GM12872 (cell line): ENCODE measurements around the gene GART.

Experiments used
- CTCF ChIP-seq: IDR thresholded peaks from 3 replicates; pipeline ENCODE4 v1.5.1; 2011; ENCODE audit warnings: low read depth, mild to moderate bottlenecking, low read length, moderate library complexity; ENCODE audit not compliant: insufficient read depth

Gene GART

DNA sequence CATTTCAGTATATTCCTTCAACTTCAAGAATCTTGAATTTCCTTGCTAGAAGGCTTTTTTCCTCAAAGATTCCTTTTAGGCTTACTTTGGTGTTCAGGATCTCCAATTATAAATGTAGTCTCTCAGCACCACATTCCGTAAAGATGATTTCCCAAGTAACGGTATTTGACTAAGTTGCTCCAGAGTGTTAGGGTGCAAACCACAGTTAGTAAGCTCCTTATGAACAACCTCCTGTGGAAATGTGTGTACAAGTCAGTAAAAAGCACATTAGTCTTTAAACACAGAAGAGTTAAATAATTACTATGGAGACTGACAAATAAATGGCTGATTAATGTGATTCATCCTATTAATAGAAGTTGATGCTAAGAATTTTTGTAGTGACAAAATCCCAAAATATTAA is 36.3 kb upstream of the GART start:
- no peak for TF ChIP-seq CTCF

- no peak for TF ChIP-seq CTCF
Measured at GRCh38 chr21:33572350-33572749, 30.4 kb upstream of the GART start.

- TF ChIP-seq CTCF = no peak
Measured at GRCh38 chr21:33569991-33570390, 28.1 kb upstream of the GART start.

GRCh38 chr21:33568448-33568847 is 26.5 kb upstream of the GART start:
- TF ChIP-seq CTCF = no peak

DNA sequence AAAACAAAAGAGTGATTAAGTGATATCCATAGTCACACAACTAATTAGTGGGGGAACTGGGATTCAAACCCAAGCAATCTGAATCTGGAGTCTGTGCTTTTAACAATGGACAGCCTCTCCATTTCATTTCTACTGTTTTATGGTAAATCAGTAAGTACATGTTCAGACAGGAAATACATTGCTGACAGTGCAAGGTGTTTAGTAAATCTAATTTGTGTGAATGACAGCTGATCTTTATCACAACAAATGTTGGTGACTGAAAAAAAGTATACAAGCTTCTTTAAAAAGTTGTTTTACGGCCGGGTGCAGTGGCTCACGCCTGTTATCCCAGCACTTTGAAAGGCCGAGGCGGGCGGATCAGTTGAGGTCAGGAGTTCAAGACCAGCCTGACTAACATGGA is 26.0 kb upstream of the GART start:
- TF ChIP-seq CTCF = no peak

DNA sequence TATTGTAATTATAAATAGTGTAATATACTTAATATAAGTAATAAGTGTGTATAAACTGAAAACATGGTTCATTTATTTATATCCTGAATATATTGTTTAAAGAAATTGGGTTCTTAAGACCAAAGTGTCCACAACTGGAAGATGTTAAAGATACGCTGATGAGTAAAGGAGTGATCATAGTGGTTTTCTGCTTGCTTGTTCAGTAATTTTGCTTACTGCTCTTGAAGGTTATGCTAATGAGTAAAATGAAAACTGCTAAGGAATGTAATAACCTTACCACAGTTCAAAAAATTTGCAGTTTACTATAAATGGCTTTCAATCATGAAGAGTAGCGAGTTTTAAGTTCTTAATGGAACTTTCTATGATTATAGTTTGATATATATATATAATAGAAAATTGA is 24.6 kb upstream of the GART start:
- TF ChIP-seq CTCF = no peak

DNA sequence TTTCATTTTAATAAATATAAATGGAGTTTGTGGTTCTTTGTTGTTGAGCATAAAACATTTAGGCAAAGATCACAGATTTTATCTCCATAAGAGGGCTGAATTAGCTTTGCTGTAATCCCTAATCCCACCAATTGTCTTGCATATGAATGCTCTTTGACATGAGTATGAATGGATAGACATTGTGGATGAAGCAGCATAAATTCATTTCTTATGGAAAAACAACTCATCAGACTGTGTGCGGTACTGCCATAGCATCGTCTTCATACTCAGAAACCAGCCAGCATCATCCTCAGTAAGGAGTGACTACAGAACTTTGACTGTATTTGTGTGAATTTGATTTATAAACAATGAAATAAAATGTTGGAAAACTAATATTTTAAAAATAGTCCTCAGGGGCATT is 20.5 kb upstream of the GART start:
- no peak for TF ChIP-seq CTCF

DNA sequence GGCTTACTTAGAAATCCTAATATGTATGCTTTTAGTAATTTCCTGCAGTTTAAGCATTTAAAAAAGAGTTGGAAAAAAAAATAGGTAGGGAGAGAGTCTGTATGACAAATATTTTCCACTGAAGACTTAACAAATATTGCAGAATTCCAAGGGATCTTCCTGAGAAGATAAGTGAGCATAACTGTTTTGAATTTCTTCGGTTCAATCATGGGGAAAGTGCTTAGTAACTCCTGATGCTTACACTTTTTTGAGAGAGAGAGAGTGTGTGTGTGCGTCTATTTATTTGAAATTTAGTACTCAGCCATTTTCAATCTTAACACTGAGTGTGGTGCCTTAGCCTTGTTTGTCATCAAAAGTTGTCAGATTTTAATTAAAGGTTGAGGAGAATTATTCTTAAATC is 19.5 kb upstream of the GART start:
- no peak for TF ChIP-seq CTCF
